NCI-H1092 (cell line): ENCODE data around the gene SLC9A8.

Experiments used
- DNase-seq: peaks from one replicate; lab custom pipeline; 2025; lab: John Stamatoyannopoulos, UW

SLC9A8 gene

GRCh38 chr20:49915380-49916145 is 102.9 kb downstream of the SLC9A8 start, which contains the start of gene SPATA2:
Gene SPATA2 (minus strand): TSS chr20:49915529. CDS start chr20:49908490, 7,039 bp downstream.
- peak; percentile 92 for DNase-seq

- peak; percentile 28 for DNase-seq
These were observed 103.7 kb downstream of the SLC9A8 start for GRCh38 chr20:49916146-49917002.

DNA sequence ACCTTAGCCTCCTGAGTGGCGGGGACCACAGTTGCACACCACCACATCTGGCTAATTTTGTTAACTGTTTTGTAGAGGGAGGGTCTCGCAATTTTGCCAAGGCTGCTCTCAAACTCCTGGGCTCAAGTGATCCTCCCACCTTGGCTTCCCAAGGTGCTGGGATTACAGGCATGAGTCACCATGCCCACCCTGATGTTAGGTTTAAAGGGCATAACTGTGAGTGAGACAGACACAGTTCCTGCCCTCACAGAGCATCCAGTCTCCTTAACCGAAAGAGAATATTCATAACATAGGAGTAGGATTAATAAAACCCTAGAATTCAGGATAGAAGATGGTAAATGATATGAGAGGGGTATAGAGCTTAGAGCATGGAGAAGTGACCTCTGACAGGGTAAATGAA is 105.8 kb downstream of the SLC9A8 start:
- DNase-seq, result no peak

GRCh38 chr20:49919009-49919408 is 106.4 kb downstream of the SLC9A8 start:
- no peak for DNase-seq

DNA sequence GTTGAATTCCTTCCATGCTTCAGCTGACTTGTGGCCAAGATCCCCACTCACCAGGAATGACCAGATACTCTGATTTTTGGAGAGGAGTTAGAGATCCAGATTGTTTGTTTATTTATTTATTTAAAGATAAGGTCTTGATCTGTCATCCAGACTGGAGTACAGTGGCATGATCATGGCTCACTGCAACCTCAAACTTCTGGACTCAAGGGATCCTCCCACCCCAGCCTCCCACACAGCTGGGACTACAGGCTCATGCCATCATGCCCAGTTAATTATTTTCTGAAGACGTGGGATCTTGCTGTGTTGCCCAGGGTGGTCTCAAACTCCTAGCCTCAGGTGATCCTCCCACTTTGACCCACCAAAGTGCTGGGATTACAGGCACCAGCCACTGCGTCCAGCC is 106.8 kb downstream of the SLC9A8 start:
- DNase-seq, result no peak

- DNase-seq, result no peak
These were observed 111.6 kb downstream of the SLC9A8 start for GRCh38 chr20:49924247-49924646.

DNA sequence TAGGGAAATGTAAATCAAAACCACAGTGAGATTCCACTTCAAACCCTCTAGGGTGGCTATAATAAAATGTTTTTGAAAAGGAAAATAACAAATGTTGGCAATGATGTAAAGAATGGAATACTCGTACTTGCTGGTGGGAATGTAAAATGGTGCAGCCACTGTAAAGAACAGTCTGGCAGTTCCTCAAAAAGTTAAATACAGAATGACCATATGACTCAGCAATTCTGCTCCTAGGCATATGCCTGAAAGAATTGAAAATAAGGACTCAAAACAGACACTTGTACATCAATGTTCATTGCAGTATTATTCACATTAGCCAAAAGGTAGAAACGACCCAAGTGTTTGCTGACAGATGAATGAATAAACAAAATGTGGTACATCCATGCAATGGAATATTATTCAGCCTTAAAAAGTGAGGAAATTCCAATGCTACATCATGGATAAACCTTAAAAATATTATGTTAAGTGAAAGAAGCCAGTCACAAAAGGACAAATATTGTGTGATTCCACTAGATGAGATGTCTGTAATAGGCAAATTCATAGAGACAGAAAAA is 113.3 kb downstream of the SLC9A8 start:
- DNase-seq, result no peak

DNA sequence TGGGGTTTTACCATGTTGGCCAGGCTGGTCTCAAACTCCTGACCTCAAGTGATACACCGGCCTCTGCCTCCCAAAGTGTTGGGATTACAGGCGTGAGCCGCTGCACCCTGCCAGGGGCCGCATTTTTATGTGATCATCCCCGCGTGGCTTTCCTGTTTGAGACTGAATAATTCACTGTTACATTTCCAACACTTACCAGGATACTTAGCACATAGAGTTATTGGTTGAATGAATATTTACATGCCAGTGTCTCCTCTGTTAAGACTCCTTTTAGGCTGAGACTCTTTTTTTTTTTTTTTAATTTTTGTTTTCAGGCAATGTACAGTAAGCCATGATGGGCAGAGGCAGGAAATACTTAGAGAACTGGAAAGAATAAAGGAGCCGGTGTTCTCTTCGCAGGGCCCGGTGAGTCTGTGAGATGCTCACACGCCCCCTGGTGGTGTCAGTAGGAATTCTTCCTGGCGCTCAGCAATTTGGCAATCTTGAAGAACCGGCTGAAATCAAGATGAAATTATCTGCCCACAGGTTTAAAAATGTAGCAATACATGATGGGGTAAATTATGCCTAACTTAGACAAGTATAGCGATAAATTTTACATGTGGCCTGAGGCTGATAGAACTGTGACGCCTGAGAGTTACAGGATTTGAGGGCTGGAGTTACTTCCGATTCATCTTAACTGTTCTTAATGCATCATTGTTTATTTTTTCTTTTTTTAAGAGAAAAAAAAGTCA is 115.9 kb downstream of the SLC9A8 start:
- DNase-seq, result peak; percentile 36

GRCh38 chr20:49929142-49929494 is 116.5 kb downstream of the SLC9A8 start:
- no peak for DNase-seq

DNA sequence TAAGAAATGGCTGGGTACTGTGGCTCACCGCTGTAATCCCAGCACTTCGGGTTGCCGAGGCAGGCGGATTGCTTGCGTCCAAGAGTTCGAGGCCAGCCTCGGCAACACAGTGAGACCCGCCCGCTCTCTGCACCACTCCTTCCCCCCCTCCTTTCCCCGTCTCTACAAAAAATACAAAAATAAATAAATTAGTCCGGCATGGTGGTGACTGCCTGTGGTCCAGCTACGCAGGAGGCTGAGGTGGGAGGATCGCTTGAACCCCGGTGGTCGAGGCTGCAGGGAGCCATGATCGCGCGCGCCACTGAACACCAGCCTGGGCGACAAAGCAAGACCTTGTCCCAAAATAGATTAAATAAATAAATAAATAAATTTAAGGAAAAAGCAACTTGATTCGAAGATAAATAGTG is 123.1 kb downstream of the SLC9A8 start:
- no peak for DNase-seq

GRCh38 chr20:49936153-49937026 is 123.8 kb downstream of the SLC9A8 start, which contains the start of gene RNF114:
Gene RNF114 (plus strand): TSS chr20:49936397. CDS start chr20:49936413, 16 bp downstream.
- DNase-seq, result peak; percentile 86

DNA sequence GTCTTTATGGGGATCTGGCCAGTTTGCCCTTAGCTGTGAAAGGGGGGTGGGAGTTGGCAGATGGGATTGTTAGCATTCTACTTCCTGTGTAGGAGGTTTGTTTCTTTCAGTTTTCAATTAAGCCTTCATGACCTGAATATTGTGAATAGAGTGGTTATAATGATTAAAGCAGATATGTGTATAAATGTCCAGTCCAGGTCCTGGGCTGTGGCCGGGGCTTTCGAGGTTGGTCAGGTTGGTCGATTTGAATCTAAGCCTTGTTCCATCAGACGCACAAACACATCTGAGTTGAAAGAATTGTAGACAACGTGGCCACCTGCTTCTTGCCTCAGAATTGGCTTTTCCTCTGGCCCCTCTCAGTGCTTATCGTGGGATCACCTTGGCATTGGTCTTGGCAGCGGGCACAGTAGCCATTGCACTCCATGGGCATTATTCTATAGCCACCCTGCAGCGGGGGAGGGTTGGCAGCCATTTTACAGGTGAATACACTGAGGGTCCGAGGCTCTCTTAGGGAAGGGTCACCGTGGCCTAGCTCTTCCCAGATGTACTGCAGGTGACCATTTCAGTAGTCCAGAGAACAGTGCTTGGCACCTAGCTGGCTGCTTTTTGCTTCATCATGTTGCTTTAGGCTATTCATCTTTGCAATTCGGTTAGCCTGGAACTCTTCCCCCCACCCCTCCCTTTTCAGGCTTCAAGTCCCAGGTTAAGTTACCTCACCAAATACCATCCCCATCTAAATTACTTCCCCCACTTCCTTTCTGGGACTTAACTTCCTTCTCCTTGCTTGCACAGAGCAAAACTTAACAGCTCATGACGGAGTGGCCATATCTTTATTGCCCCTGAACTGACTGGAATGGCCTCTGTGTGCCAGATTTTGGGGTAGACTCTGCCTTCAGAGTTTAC is 124.7 kb downstream of the SLC9A8 start:
- no peak for DNase-seq

DNA sequence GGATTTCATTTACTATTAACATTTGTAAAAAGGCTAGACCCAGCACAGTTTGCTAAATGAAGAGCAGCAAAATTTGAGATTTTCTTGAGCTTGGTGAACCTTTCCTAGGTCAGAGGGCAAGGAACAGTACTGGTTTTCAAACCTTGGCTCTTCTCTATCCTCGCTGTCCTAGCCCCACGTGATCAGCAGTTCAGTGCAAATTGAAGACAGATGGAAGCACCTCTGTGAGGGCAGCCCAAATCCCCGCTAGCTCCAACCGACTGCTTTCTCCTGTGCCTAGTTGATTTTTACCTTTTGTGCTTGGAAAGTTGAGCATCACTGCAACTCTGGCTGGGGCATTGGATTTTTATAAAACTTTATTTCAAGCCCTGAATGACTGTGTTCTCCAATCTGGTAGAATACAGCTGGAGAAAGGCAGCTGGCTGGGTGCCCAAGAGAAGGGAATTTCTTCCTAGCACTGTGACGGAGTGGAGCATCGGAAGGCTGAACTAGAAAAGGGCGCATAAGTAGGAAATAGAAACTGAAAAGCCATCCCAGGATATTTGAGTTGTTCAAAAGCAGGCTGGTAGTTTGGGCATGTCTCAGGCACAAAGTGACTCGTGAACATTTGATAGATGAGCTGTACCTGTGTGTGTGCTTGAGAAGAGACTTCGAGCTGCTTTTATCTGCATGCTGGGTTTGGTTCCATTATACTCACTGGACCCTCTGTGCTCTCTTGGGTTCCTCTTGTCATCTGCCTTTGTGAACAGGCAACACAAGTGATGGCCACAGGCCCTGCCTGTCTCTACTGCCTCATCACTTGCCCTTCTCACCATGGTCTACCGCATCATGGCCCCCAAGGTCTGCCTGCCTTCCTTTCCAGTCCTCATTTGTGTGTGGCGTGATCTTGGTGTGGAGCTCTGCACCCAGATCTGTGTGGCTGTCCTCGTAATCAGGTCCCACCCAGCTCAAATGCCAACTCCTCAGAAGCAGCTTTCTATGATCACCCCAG is 125.8 kb downstream of the SLC9A8 start:
- no peak for DNase-seq

DNA sequence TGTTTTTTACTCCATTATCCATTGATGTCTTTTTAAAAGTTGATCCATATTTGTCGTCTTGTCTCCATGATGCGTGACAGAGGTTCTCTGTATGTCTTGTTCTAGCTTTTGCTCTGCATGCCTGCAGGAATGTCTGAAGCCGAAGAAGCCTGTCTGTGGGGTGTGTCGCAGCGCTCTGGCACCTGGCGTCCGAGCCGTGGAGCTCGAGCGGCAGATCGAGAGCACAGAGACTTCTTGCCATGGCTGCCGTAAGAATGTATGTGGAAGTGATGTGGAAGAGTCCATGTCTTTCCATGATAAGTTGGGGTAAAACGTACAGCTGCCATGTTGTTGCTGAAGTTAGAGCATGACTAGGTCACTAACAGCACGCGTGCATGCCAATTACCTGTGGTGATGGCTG is 128.8 kb downstream of the SLC9A8 start:
- DNase-seq, result no peak
